Stimulated activated CD4-positive, alpha-beta T cell treated with anti-CD3 and anti-CD28 coated beads, Interleukin-2, amount 100 ng/mL, for 24 hours (primary cell): Measurements from ENCODE around the gene CHMP4A.

Experiments used
- DNase-seq, 2 donors: peaks; one replicate each; pipeline ENCODE4 v3.0.0-alpha.2; 2020

The CHMP4A gene

DNA sequence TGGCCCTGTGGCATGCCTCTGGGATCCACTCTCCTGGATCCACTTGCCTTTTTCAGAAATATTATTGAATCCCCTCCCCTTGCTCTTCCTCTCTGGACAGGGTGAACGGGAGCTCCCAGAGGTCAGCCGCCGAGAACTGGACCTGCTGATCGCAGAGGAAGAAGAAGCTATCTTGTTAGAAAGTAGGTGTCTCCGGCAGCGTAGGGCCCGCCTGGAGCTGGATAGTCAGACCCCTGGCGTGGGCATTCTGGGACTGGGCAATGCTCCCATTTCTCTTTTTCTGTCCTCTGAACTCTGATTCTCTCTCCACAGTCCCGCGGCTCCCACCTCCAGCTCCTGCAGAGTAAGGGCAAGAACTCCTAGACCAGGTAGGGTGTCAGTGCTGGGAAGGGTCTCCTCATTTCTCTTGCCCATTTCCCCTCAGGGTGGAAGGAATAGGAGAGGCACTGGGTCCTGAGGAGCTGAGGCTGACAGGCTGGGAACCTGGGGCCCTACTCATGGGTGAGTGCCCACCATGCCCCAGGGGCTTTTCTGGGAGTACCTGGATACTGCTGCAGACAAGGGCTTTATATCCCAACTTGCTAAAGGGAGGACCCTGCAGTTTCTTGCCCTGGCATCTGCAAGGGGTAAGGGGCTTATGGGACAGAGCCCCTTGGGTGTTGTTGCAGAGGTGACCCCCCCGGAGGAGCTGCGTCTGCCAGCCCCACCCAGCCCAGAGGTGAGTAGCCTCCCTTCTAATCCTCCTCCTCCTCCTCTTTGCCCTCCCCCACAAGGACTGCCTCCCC, 36.1 kb downstream of the CHMP4A start:
- no peak for DNase-seq

DNA sequence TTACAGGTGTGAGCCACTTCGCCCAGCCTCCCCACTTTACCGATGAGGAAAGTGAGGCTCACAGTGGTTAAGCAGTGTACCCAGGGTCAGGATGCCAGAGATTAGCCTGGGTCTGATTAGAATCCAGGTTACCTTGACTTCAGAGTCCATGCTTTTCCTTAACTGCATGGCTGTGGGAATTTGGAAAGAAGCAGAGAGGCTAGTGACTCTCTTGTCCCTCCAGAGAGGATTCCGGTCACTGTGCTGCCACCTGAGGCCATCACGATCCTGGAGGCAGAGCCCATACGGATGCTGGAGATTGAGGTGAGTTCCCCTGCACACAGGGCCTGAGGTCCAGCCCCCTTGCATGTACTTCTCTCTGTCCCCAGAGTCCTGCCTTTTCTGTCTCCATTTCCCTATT, 36.7 kb downstream of the CHMP4A start:
- DNase-seq, result no peak

DNA sequence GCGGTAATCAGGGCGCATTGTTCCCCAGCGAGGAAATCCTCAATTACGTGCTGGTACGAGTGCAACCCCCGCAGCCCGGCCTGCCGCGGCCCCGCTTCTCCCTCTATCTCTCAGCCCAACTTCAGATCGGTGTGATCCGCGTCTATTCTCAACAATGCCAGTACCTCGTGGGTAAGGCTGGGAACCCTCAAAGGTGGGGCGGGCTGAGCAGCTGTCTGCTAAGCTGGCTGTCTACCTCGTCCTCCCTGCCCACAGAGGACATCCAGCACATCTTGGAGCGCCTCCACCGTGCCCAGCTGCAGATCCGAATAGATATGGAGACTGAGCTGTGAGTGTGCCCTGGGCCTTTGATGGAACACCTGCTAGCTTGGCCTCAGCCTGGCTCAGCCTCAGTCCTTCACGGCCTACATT, 40.4 kb downstream of the CHMP4A start:
- DNase-seq, result no peak

DNA sequence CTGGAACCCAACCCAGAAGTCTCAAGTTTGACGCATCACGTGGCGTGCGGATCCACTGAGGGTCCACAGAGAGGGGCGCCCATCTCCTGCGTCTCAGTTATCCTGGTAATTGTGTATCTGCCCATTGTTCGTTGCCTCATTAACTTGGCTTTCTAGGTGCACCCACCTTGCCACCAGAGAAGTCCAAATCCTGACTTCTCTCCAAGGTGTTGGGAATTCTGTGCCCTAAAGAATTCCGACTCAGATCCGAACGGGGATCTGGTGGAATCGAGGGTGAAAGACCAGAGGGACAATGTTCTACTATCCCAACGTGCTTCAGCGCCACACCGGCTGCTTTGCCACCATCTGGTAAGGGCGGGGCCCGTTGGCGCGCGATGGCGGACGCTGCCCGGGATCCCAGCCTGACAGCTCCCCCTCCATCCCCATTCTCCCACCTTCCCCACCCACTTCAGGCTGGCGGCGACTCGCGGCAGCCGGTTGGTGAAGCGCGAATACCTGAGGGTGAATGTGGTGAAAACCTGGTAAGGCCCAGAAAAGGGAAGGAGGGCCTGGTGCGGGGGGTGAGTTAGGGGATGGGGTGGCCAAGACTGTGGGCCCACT, 40.9 kb downstream of the CHMP4A start:
- DNase-seq, result no peak

DNA sequence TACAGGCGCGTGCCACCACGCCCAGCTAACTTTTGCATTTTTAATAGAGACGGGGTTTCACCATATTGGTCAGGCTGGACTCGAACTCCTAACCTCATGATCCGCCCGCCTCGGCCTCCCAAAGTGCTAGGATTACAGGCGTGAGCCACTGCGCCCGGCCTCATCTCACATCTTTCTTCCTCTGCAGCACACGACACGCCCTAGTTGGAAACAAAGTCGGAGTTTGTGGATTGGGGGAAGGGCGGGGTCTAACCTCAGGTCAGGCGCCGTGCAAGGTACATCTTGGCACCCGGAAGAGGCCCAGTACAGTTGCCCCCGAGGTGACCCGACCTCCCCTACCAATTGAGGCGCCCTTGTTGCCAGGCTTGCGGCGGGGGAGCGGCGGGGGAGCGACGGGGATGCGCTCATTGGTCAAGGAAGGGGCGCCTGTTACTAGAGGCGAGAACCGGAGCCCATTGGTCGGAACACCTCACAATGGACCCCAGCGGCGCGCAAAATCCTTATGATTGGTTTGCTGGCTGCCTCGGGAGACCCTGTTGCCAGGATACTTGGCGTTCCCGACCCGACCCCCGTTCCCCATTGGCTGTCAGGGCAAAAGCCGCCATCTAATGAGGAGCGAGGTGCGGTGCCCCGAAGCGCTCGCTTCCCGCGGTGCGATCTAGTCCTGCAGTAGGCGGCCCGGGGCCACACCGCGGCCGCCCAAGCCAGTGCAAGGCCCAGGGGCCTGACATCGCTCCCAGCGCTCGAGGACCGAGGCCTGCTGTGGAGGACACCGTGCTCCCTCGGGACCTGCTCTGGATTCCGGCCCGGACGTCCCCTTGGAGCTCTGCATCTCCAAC, 41.6 kb downstream of the CHMP4A start, which contains the start of gene REC8:
REC8 (plus strand) TSS at position 659 of the 839 bp plus-strand sequence. CDS start 473 bp downstream, outside the sequence.
- DNase-seq, result peak; percentile 67 to 73

DNA sequence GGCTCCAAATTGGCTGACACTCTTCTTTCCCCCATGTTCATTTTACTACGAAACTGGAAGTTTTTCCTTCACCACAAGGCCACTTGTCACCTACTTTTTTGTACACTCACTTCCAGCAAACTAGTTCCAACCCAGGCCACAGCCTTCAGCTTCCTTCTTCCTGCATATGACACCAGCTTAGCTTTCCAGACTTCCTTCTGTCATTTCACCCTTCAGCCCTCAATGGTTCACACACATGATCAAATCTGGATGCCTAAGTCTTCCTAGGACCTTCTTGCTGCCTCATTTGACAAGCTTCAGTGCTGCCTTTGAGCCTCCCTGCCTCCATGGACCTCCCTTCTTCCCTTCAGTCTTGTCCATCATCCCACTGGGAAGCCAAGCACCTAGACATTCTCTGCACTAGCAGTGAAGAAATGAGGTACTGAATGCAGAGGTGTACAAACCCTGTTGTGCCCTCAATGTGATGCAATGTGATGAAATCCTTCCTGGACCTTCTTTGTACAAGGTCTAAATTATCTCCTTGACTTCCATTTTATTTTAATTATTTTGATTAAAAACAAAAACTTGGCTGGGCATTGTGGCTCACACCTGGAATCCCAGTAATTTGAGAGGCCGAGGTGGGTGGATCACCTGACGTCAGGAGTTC, 45.7 kb downstream of the CHMP4A start:
- no peak for DNase-seq

DNA sequence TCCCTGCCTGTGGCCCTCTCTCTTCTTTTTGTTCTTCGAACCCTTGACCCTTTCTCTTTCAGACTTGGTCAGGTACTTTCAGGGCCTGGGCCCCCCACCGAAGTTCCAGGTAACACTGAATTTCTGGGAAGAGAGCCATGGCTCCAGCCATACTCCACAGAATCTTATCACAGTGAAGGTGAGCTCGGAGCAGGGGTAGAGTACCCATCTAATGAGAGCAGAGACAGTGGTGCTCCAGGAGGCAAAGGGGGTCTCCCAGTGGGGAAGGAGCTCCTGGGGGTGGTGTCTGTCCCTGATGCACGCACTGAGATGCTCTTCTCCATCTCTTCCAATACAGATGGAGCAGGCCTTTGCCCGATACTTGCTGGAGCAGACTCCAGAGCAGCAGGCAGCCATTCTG, 47.5 kb downstream of the CHMP4A start:
- DNase-seq, result no peak

DNA sequence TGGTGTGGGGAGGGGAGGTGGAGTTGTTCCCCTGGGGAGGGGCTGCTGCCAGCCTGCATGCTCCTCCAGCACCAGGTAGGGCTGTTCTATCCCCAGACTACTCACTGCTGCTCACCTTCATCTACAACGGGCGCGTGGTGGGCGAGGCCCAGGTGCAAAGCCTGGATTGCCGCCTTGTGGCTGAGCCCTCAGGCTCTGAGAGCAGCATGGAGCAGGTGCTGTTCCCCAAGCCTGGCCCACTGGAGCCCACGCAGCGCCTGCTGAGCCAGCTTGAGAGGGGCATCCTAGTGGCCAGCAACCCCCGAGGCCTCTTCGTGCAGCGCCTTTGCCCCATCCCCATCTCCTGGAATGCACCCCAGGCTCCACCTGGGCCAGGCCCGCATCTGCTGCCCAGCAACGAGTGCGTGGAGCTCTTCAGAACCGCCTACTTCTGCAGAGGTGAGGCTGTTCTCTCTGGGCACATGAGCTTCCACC, 48.7 kb downstream of the CHMP4A start:
- no peak for DNase-seq

DNA sequence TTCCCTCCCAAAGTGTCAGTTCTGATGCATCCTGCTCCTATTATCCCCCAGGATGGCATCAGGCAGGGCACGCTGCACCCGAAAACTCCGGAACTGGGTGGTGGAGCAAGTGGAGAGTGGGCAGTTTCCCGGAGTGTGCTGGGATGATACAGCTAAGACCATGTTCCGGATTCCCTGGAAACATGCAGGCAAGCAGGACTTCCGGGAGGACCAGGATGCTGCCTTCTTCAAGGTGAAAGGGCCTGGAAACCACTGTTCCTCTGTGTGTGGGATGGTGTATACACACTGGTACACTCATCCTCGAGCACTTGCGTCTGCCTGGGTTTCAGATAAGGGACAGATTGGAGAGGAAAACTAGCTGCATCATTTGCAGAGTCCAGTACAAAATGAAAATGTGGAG, 51.2 kb downstream of the CHMP4A start:
- DNase-seq, result peak; percentile 26 to 44

DNA sequence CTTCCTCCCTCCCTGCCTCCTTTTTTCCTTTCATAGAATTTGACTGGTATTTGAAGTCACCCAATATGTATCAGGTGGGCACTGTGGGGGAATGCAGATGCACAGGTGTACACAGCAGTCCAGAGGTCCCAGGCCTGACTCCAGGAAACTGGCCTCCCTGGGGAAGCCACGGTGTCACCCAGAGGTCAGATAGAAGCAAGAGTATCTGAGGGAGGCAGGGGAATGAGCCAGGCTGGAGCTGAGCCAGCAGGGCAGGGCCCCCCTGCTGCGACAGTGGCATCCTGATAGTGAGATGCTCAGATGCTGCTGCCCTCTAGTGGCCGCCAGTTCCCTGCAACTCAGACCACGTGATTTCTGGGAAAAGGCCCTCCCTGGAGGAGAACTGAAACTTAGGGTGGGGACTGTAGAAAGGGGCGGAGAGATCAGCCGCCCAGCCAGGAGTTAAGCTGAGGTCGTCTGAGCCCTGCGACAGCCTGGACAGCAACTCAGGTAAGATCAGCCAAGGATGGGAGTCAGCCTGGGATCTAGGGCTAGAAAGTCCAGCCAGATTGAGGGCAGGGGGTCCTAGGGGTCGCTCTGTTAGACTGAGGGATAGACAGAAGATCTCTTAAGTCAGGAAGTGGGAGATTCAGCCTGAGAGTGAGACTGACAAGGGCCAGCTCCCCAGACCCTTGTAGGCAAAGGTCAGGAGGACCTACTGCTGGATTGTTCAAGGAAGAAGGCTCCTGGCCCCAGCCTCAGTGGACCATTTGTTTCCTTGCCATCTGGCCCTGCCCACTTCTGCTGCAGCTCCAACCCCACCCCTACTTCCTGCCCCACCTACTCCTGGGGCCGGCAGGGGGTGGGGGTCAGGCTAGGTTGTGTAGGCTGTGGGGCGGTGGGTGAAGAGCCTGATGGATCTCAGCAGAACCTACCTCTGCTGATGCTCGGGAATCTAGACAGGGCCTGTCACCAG, 52.2 kb downstream of the CHMP4A start, which contains the start of gene IRF9:
IRF9 (plus strand) TSS at position 416 of the 955 bp plus-strand sequence. CDS start 880 bp downstream, outside the sequence.
- peak; percentile 98 to 99 for DNase-seq

DNA sequence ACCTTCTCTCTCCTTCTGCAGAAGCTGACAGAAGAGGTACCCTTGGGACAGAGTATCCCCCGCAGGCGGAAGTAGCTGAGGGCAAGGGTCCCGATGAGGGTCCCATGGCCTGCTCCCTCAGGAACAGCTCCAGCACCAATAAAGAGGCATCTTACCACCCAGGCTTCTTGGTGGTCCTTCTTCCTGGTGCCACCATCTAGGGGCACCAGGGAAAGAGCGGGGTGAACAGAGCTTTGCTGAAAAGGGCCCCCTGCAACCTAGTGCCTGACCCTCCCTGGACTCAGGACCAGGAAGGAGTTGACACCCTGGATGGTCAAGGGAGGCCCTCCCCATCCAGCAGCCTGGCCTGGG, 52.8 kb downstream of the CHMP4A start:
- no peak for DNase-seq

DNA sequence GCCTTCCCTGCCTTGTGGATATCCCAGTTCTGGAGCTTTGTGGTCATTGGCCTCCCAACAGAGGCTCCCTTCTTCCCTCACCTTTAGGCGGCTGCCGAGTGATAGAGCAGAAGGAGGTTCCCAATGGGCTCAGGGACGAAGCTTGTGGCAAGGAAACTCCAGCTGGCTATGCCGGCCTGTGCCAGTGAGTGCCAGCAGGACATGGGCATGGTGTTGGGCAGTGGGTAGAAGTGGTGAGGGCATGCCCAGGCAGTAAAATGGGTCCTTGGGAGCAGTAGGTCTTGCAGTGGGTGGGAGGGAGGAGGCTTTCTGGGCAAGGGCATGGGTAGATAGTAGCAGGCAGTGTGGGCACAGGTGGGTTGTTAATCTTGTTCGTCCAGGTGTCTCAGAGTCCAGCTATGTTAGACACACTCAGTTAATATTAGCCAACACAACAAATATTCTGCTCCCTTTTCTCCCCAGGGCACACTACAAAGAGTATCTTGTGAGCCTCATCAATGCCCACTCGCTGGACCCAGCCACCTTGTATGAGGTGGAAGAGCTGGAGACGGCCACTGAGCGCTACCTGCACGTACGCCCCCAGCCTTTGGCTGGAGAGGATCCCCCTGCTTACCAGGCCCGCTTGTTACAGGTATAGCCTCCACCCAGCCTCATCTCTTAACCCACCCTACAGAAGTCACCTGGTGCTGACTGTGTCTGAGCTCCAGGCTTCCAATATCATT, 53.4 kb downstream of the CHMP4A start:
- DNase-seq, result no peak
